Astrocyte of the spinal cord (primary cell): ENCODE results near the gene MUS81.
"Not testable (repeated sequence)": the region's sequence is repeated elsewhere in the genome, so short reads cannot be mapped to it uniquely, and the experiment has no call there.

ENCODE experiments used
- DNase-seq: peaks from one replicate; pipeline ENCODE4 v3.0.0; 2011; ENCODE audit warnings: low read depth, low spot score
- H3K4me3 ChIP-seq: 2 replicates; pipeline ENCODE4 v1.5.1; 2011; ENCODE audit warnings: low read depth, mild to moderate bottlenecking, low read length, moderate library complexity
- CTCF ChIP-seq: IDR thresholded peaks from 2 replicates; pipeline ENCODE4 v1.5.1; 2012; ENCODE audit warnings: low read depth, mild to moderate bottlenecking, low read length, inconsistent platforms
- in situ Hi-C: cut with HindIII; loops from 2 replicates; pipeline ENCODE4 v1.10.0; 2017; ENCODE audit warnings: low sequenced_read_pairs

Gene MUS81

GRCh38 chr11:65817312-65817834 lies 42.9 kb upstream of the MUS81 start:
- no peak for TF ChIP-seq CTCF
- in situ Hi-C loops = no loop called here
- peak; percentile 6 for DNase-seq
- peak overlapping the region; percentile 53 for H3K4me3 ChIP-seq

GRCh38 chr11:65817835-65818680 lies 42.2 kb upstream of the MUS81 start:
- peak; percentile 85 for DNase-seq
- peak overlapping the region; percentile 53 for H3K4me3 ChIP-seq
- in situ Hi-C loops = no loop called here
- peak; percentile 95 for TF ChIP-seq CTCF

- in situ Hi-C loops = no loop called here
- DNase-seq = no peak
- no peak overlapping the region for H3K4me3 ChIP-seq
- no peak for TF ChIP-seq CTCF
Observed at GRCh38 chr11:65821107-65821506, 39.1 kb upstream of the MUS81 start.

GRCh38 chr11:65822776-65823528 lies 37.3 kb upstream of the MUS81 start:
- no peak overlapping the region for H3K4me3 ChIP-seq
- TF ChIP-seq CTCF = no peak
- in situ Hi-C loops = no loop called here
- DNase-seq = no peak

GRCh38 chr11:65826984-65827735 lies 33.1 kb upstream of the MUS81 start:
- DNase-seq = no peak
- in situ Hi-C loops = no loop called here
- no peak overlapping the region for H3K4me3 ChIP-seq
- TF ChIP-seq CTCF = no peak

- no peak for DNase-seq
- no peak for TF ChIP-seq CTCF
- H3K4me3 ChIP-seq = no peak overlapping the region
- in situ Hi-C loops = no loop called here
Observed at GRCh38 chr11:65829459-65829858, 30.8 kb upstream of the MUS81 start.

GRCh38 chr11:65832231-65832630 lies 28.0 kb upstream of the MUS81 start:
- H3K4me3 ChIP-seq, in situ Hi-C loops, DNase-seq: not testable (repeated sequence)
